ENCODE data around the gene DRC7.
A peak's percentile ranks its signal among the peaks of the same experiment; 100 is the strongest.
"Not testable (repeated sequence)": the region's sequence is repeated elsewhere in the genome, so short reads cannot be mapped to it uniquely, and the experiment has no call there.

The DRC7 gene

DNA sequence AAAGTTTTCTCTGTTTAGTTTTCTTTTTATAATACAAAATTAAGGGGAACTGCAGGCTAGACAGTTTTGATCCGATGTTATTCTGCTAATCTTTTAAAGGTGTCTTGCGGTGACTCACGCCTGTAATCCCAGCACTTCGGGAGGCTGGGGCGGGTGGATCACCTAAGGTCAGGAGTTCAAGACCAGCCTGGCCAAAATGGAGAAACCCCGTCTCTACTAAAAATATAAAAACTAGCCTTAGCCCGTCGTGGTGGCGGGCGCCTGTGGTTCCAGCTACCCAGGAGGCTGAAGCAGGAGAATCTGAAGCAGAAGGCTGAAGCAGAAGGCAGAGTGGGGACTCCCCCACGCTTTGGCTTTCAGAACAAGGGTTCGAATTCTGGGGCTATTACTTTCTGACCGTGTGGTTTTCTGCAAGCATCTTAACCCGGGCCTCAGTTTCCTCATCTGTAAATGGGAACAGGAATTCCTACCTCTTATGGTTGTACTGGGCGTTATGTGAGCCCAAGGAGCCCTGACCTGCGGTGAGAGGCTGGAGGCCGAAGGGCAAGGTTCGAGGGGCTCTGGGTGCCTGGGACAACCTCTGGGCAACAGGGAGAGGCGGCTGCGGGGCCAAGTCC lies 39.8 kb downstream of the DRC7 start:
- DNase-seq (ENCODE audit: low read depth, low spot score), result no peak

DNA sequence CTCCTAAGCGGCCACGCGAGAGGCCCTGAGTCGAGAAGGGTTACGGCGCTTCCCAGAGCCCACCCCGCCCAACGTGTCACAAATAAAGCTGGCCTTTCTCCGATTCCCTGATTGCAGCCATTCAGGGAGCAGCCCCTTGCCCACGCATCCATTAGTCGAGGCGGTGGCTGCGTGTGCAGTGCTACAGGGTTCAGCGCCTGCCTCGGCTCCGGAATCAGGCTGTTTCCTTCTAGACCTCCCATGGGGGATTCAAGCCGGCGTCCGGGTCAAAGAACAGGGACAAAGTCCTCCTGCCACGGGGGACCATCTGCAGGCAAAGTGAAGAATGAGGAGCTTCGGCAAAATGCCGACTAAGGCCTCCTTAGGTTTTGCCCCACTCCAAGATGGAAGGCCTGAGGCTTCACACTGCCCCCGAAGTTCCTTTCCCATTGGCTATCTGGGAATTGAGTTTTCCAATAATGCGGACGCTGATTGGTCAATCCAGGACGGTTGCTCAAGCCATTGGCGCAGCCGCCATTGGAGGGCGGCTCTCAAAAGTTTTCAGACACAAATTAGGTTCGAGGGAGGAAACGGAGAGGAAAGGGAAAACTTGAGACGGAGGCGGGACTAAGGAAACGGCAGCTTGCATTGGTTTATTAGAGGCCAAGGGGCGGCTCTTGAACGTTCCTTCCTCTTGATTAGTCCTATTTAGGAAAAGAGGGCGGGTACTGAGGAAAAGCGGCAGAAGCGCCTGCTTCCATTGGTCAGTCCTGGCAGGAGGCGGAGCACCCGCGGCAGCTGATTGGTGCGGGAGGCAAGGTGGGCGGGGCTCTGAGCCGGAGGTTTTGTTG lies 40.5 kb downstream of the DRC7 start:
- DNase-seq (ENCODE audit: low read depth, low spot score), result peak; percentile 100

DNA sequence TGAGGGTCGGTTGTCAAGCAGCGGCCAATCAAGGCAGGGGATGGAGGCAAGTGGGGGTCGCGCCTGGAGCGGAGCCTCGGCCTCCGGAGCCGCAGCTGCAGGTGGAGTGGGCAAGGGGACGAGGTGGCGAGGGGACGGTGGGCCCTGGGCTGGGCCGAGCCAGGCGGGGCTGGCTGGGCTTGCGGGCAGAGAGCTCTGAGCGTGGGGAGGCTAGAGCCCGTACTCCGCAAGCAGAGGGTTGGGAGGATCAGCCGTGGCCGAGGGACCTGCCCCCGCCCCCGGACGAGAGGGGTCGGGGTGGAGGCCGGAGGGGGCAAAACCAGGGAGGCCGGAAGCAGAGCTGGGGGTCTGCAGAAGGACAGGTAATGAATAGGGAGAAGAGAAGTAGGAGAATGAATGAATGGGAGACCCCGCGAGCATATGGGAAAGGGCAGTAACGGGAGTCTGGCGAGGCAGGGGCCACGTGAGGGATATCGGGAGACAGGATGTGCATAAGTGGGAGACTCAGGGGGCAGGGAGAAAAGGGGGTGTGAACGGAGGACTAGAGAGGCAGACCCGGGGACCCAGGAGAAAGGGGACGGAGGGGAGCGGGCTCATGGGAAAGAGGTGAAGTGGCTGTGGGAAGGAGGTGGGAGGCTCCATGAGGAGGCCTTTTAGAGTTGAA lies 41.3 kb downstream of the DRC7 start, which contains the start of gene KATNB1:
Gene KATNB1 (plus strand): TSS at position 16 of the 664 bp plus-strand sequence. CDS start 1,474 bp downstream, outside the sequence.
- no peak for DNase-seq (ENCODE audit: low read depth, low spot score)

DNA sequence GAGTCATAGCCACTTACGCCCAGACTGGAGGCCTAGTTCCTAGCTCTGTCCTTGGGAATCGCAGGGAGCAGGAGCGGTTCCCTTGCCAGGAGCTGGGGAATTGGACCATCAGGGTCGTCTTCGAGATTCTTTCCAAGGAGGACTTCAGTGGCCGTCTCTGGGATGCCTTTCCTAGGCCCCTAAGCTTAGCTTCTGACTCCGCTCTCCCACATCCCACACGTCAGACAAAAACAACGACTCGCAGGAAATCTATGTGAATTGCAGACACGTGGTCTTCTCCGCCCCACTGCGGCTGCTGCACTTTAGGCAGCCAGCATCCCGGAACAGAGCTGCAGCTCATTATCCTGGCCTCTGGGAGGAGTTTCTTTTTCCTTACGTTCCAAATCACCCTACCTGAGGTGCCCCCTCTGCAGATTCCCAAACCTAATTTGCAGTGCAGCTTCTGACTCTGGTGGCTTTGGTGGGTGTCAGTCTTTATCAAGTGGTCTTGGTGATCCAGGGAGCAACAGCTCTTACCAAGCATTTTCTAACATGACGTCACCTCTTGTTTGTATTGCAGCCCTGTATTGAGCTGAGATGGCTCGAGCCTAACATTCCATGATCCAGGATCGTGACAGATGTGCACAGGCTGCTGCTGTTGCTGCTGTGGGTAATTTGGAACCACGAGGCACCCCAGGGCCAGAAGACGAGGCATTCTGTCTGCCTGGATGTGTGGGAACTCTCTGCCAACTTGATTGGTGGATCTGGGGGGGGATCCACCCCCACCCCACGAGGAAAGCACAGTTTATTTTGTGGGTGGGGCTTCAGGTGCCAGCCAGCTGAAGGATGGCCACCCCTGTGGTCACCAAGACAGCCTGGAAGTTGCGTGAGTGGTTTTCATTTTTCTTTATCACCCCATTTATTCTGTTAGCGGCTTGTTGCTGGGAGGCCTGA lies 42.1 kb downstream of the DRC7 start:
- peak; percentile 29 for DNase-seq (ENCODE audit: low read depth, low spot score)

DNA sequence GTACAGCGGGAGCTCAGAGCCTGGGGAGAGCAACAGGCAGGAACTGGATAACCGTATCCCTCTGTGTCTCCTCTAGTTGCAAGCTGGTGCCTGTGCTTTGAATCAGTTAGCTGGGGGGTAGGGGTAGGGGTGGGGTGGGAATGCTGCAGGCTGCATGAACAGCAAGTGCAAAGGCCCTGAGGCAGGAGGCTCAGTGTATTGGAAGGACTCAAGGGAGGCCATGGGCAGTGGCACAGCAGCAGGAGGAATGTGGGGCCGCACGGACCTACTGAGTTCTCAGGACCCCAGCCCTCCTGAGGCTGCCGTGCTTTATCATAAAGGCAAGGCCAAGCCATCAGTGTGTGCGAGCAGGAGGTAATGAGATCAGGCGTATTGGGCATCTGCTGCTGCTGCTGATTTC lies 44.2 kb downstream of the DRC7 start:
- no peak for DNase-seq (ENCODE audit: low read depth, low spot score)

DNA sequence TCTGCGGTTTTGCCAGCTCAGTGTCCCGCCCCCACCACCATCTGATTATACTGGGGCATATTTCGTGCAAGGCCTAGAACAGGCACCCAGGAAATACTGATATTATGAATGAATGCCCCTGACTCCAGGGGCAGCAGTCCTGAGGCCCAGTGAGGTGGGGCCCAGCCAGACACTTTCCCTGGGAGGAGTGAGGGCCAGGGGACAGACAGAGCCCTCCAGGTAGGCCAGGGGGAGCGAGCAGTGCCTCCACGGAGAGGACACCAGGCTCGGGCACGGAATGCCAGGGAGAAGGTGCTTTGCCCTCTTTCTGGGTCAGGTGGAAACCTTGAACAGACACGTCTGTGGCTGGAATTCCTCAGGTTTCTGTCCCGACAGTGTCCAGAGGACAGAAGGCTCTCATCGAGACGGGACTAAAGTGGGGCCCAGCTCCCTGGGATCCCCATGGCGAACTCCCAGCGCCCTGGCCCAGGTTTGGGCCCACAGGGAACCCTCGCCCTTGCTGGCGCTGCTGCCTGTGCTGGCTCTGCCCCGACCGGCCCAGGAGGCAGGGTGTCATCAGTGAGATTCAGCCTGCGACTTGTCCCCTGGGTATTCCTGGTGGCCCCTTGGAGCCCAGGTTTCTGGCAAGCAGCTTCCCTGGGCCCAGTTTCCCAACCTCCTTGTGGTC lies 45.3 kb downstream of the DRC7 start:
- no peak for DNase-seq (ENCODE audit: low read depth, low spot score)

DNA sequence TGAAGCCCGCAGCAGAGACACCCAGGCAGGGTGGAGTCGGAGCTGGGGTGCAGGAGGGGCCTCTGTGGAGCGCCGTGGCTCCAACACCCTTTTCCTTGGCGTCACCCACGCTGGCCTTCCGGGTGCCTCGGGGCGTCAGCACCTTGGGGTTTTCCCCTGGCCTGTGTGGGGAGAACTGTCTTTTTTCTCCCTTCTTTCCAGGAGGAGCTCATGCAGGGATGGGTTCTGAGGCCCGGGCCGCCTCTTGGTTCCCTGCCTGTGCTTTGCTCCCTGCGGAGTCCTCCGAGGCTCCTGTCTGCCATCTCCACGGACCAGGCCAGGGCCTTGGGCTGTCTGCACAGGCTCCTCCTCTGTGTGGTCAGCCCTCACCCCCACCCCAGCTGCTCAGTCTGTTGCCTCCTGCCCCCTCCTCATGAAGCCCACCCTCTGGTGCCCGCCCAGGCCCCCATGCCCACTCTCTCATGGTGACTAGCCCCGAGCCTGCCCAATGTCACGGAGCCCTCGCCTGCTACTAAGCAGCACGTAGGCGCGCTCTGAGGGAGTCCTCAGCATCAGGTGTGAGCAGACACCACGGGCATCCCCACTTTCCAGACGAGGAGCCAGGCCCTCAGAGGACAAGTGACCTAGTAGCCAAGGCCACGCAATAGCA lies 45.9 kb downstream of the DRC7 start:
- DNase-seq (ENCODE audit: low read depth, low spot score), result no peak

DNA sequence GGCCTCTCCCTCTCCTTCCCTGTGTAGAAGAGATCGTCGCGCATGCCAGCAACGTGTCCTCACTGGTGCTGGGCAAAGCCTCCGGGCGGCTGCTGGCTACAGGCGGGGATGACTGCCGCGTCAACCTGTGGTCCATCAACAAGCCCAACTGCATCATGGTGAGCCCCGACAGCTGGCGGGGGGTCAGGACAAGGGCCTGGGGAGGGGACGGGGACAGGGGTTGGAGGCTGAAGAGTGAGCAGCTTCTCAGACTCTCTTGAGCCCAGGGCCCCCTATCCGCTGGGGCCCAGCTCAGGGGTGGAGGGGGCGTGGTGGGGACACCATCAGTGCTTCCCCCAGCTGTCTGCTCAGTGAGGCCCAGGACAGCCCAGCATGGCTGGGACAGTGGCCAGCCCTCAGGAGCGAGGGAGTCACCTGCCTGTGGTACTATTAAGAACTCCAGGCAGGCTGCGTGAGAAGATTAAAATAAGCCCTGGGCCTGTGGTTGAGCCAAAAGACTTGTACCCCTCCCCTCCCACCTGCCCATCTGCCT lies 47.1 kb downstream of the DRC7 start:
- DNase-seq (ENCODE audit: low read depth, low spot score), result no peak

DNA sequence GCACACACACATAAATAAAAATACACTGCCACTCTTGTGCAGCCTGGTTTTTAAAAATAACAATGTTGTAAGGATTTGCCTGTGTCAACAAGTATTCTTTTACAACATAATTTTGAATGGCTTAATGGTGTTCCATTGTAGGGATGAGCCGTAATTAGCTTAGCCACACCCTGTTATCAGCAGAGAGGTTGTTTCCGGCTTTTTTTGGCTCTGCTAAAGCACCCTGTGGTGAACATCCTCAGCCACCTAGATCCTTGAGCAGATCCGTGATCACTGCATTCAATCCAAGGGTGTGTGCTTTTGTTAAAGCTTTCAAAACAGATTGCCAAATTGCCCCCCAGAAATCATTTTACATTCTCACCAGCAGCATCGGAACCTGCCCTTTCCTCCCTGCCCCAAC lies 47.9 kb downstream of the DRC7 start:
- no peak for DNase-seq (ENCODE audit: low read depth, low spot score)

DNA sequence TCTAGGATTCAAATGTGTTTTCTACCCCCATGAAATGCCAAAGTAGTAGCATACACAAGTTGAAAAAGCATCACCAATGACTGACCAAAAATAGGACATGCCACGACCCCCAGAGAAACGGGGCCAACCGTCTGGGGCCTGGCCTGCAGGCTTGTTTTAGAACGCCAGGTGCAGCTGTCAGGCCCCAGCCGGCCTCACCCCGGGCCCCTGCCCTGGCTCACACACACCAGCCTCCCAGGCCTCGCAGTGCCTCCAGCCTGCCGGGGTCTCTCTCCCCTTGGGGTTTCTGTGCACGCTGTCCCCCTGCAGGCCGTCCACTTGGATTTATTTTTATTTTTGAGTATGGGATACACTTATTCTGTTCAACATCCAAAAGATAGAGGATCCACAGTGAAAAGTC lies 48.9 kb downstream of the DRC7 start:
- DNase-seq (ENCODE audit: low read depth, low spot score), result no peak

DNA sequence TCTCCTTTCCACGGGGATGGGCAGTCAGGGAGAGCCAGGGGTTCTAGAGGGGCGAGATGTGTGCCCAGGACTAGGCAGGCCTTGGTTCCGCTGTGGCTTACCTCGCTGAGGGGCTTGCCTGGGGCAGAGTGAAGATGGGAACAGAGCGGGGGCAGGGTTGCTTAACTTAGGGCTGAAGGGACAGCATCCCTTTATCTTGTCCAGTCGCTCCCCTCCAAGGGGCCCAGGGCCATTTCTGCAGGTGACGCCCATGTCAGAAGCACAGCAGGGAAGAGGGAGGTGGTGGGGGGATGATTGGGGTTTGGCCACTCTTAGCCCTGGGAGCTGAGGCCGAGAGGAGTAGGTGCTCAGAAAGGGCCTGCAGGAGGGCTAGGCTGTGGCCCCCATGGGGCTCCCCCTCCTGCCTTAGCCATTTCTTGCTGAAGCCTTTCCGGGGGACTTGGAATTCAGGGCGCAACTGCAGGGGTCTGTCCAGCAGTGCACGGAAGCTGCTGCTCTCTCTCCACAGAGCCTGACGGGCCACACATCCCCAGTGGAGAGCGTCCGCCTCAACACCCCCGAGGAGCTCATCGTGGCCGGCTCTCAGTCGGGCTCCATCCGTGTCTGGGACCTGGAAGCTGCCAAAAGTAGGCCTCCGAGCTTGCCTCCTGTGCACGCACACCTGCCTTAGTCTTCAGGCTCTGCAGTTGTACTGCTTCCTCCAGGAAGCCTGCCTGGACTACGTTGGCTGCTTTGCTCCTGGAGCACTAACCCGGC lies 49.5 kb downstream of the DRC7 start:
- DNase-seq (ENCODE audit: low read depth, low spot score), result no peak

DNA sequence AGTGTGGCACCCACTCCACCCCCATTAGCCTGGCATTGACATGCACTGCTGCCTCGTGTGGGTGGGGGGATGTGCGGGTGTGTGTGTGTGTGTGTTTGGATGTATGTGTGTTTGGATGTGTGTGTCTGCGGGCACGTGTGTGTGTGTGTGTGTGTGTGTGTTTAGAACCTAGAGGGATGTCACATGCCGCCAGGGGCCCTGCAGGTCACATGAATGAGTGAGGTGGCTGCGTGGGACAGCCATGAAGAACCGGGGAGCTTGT lies 50.0 kb downstream of the DRC7 start:
- DNase-seq (ENCODE audit: low read depth, low spot score), result no peak

DNA sequence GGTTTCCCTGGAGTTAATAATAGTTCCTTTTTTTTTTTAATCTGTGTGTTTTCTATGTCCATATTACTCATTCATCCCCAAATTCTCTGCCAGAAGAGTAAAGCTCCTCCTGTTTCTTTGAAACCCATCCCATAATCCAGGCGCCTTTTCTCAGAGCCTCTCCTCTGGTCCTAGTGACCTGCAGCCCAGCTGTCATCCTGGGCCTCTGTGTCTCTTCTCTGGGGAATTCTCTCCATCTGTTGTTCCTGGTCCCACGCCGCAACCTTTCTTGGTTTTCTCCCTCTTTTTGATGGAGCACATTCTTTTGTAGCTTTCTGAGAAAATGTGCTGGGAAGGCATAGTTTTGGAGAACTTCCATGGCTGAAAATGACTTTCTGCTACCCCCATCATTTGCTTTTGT lies 51.2 kb downstream of the DRC7 start:
- no peak for DNase-seq (ENCODE audit: low read depth, low spot score)

DNA sequence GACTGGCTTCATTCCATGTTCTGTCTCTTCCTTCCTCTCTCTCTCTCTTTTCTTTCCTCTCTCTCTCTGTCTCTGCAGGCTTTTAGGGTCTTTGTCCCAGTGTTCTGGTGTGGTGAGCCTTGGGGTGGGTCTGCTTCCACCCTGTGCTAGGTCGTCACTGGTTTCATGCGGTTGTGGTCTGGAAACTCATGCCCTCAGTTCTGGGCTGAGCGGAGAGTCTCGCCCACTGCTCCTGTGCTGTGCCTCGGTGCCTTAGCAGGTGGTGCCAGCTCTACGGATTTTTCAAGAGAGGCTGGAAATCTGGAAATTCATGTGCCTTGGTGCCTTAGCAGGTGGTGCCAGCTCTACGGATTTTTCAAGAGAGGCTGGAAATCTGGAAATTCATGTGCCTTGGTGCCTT lies 51.7 kb downstream of the DRC7 start:
- DNase-seq (ENCODE audit: low read depth, low spot score), result not testable (repeated sequence)

DNA sequence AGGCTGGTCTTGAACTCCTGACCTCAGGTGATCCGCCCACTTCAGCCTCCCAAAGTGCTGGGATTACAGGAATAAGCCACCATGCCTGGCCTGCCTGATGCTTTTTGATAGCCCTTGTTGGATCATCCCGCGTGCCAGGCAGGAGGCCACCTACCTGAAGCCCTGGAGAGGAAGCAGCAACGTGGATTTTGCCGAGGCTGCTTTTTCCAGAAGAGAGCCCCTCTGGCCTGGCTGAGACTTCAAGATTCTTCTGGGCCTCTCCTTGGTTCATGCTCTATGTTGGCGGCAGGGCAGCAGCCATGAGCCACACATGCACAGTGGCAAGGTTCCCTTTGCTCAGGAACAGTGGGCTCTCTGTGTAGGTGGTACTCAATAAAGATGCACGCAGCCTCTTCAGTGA lies 52.5 kb downstream of the DRC7 start:
- no peak for DNase-seq (ENCODE audit: low read depth, low spot score)

DNA sequence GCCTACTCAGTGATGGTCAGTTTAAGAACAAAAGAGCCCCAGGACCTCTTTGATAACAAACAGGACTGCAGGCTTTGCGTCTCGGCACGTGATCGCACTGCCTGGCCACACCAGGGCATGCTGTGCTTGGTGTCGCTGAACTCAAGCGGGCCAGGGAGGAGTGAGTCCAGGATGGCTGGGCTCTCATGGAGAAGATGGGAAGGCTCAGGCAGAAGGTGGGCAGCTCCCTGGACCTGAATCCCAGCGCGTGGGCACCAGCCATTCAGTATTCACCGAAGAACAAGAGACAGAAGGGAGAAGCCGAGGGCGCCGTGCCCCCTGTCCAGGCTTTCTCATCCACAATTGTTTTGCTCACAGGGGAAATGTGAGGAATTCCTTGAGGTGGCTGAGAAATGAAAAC lies 52.9 kb downstream of the DRC7 start:
- DNase-seq (ENCODE audit: low read depth, low spot score), result no peak

DNA sequence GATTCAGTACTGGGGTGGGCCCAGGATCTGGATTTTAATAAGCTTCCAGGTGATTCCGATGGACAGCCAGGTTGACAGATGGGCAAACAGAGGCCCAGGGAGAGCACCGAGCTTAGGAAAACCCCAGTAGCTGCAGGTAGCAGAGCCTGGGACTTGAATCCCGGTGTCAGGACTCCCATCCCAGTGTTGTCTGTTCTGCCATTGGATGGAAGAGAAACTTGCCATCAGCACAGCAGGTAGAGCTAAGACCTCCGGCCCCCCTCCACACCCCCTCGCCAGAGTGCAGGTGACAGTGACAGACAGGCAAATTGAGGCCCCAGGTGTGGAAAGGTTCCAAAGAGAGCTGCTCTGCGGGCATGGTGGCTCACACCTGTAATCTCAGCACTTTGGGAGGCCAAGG lies 53.4 kb downstream of the DRC7 start:
- no peak for DNase-seq (ENCODE audit: low read depth, low spot score)

DNA sequence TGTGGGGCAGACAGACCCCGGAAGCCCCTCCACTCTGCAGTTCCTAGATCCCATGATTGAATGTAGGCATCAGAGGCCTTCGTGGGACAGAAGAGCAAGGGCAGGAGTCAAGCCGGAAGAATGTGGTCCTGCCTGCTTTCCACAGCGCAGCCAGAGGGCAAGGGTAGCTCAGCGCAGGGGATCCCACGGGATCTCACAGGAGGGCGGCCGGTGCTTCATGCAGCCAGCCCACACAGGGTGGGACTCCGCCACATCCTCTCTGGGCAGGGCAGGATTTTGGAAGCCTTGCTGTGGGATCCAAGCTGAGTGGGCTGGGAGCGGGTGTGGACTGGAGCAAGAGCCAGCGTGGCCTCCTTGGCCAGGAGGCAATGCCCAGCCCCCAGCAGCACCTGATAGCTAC lies 54.0 kb downstream of the DRC7 start:
- no peak for DNase-seq (ENCODE audit: low read depth, low spot score)

DNA sequence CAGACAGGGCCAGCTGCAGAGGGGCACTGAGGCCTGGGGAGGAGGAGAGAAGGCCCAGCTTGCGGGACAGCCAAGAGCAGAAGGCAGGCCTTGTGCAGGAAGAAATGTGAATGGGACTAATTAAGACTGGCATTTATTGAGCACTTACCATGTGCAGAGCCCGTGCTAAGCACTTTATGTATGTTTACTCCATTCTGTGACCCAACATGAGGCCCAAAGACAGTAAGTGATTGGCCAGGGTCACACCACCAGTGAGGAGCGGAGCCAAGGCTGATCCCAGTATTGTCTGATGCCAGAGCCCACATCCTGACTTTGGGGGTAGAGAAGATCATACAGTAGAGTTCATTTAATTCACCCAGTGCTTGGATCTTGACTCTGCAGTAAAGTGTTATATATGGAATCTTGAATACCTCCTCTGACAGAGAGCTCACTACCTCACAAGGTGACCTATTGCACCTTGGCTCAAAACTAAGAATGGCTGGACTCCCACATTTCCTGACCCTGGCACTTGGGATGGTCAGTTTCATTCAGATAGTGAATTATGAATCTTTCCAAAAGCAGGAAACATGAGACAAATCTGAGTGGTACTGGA lies 54.6 kb downstream of the DRC7 start:
- no peak for DNase-seq (ENCODE audit: low read depth, low spot score)
